ENCODE measurements around the gene COPS2. TPM values are rescaled to one million over a fixed set of nuclear protein-coding genes. Genes with fewer than 3 reads are reported as not detected.

COPS2 gene
- total and polyA plus RNA-seq, 2 experiments from 2014 or later, result 37.4 to 97.9 TPM

DNA sequence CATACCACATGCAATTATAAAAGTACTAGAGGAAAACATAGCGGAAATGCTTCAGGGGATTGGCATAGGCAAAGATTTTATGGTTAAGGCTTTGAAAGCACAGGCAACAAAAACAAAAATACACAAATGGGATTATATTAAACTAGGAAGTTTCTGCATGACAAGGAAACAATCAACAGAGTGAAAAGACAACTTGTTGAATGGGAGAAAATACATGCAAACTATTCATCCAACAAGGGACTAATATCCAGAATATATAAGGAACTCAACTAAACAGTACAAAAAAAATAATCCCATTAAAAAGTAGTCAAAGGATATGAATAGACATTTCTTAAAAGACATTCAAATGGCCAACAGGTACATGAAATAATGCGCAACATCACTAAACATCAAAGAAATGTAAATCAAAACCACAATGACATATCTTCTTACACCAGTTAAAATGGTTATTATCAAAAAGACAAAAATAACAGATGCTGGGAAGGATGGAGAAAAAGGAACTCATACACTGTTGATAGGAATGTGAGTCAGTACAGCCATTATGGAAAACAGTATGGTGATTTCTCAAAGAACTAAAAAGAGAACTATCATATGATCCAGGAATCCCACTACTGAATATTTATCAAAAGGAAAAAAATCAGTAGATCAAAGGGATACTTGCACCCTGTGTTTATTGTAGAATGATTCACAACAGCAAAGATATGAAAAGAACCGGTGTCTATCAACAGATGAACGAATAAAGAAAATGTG lies 39.1 kb downstream of the COPS2 start:
- 97% methylated on average over 4 of the region's 4 CpGs for WGBS (ENCODE audit: low lambda C conversion rate, missing lambda C conversion rate)
- H3K4me3 ChIP-seq, result no peak overlapping the region
- no peaks in the 10 kb centered on the region for H3K9me2 ChIP-seq (replicated peaks; ENCODE audit: insufficient read depth)
- DNase-seq (ENCODE audit: low spot score), result no peak
- no peak overlapping the region for H2AFZ ChIP-seq
- no peaks in the 10 kb centered on the region for H4K20me1 ChIP-seq (ENCODE audit: insufficient read depth, poor library complexity, severe bottlenecking)
- H3K4me2 ChIP-seq, result no peak overlapping the region
- H3K27me3 ChIP-seq, result no peaks in the 10 kb centered on the region
- no peak overlapping the region for H3K27ac ChIP-seq
- no peaks in the 10 kb centered on the region for H3K9me3 ChIP-seq (ENCODE audit: low read depth)
- no peaks in the 10 kb centered on the region for H3K79me2 ChIP-seq
- H3K36me3 ChIP-seq (replicated peaks; ENCODE audit: insufficient read depth, low read depth), result no peaks in the 10 kb centered on the region
- no peaks in the 10 kb centered on the region for H3K4me1 ChIP-seq (ENCODE audit: insufficient read depth)
- TF ChIP-seq, protein P1, sequence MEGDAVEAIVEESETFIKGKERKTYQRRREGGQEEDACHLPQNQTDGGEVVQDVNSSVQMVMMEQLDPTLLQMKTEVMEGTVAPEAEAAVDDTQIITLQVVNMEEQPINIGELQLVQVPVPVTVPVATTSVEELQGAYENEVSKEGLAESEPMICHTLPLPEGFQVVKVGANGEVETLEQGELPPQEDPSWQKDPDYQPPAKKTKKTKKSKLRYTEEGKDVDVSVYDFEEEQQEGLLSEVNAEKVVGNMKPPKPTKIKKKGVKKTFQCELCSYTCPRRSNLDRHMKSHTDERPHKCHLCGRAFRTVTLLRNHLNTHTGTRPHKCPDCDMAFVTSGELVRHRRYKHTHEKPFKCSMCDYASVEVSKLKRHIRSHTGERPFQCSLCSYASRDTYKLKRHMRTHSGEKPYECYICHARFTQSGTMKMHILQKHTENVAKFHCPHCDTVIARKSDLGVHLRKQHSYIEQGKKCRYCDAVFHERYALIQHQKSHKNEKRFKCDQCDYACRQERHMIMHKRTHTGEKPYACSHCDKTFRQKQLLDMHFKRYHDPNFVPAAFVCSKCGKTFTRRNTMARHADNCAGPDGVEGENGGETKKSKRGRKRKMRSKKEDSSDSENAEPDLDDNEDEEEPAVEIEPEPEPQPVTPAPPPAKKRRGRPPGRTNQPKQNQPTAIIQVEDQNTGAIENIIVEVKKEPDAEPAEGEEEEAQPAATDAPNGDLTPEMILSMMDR (IDR thresholded peaks at IDR 0.05; ENCODE audit: poor library complexity), result no peak
- TF ChIP-seq EZH2 (IDR thresholded peaks at IDR 0.05; ENCODE audit: borderline replicate concordance) (no peak), EZH2phosphoT487 (IDR thresholded peaks at IDR 0.05; ENCODE audit: low read depth, severe bottlenecking, unreplicated experiment) (no peak)

- H3K9me3 ChIP-seq (ENCODE audit: low read depth), result no peaks in the 10 kb centered on the region
- no peak overlapping the region for H2AFZ ChIP-seq
- H3K27ac ChIP-seq, result no peak overlapping the region
- WGBS (ENCODE audit: low lambda C conversion rate, missing lambda C conversion rate), result 92% methylated on average over 2 of the region's 2 CpGs
- no peak overlapping the region for H3K4me2 ChIP-seq
- no peaks in the 10 kb centered on the region for H4K20me1 ChIP-seq (ENCODE audit: insufficient read depth, poor library complexity, severe bottlenecking)
- no peaks in the 10 kb centered on the region for H3K79me2 ChIP-seq
- TF ChIP-seq EZH2 (IDR thresholded peaks at IDR 0.05; ENCODE audit: borderline replicate concordance), result no peak
- TF ChIP-seq, protein P1 (IDR thresholded peaks at IDR 0.05; ENCODE audit: poor library complexity), result no peak
- TF ChIP-seq EZH2phosphoT487 (IDR thresholded peaks at IDR 0.05; ENCODE audit: low read depth, severe bottlenecking, unreplicated experiment), result no peak
- H3K27me3 ChIP-seq, result no peaks in the 10 kb centered on the region
- DNase-seq (ENCODE audit: low spot score), result no peak
- no peaks in the 10 kb centered on the region for H3K4me1 ChIP-seq (ENCODE audit: insufficient read depth)
- no peaks in the 10 kb centered on the region for H3K36me3 ChIP-seq (replicated peaks; ENCODE audit: insufficient read depth, low read depth)
- H3K4me3 ChIP-seq, result no peak overlapping the region
- H3K9me2 ChIP-seq (replicated peaks; ENCODE audit: insufficient read depth), result no peaks in the 10 kb centered on the region
Observed at GRCh38 chr15:49115062-49115461, 40.3 kb downstream of the COPS2 start.

- Histone ChIP-seq H3K9me3 (ENCODE audit: low read depth) (no peaks in the 10 kb centered on the region), H3K9me2 (replicated peaks; ENCODE audit: insufficient read depth) (no peaks in the 10 kb centered on the region)
Observed at GRCh38 chr15:49110158-49110944, 45.0 kb downstream of the COPS2 start.

More at GRCh38 chr15:49110158-49110944, 45.0 kb downstream of the COPS2 start:
- Histone ChIP-seq H2AFZ (no peak overlapping the region), H3K4me1 (ENCODE audit: insufficient read depth) (no peaks in the 10 kb centered on the region), H3K79me2 (no peaks in the 10 kb centered on the region), H3K27me3 (no peaks in the 10 kb centered on the region), H3K4me3 (no peak overlapping the region), H3K36me3 (replicated peaks; ENCODE audit: insufficient read depth, low read depth) (no peaks in the 10 kb centered on the region), H4K20me1 (ENCODE audit: insufficient read depth, poor library complexity, severe bottlenecking) (no peaks in the 10 kb centered on the region), H3K27ac (no peak overlapping the region), H3K4me2 (no peak overlapping the region)
- WGBS (ENCODE audit: low lambda C conversion rate, missing lambda C conversion rate), result 82% methylated on average over 2 of the region's 2 CpGs
- TF ChIP-seq, protein P1 (IDR thresholded peaks at IDR 0.05; ENCODE audit: poor library complexity), result no peak
- TF ChIP-seq EZH2phosphoT487 (IDR thresholded peaks at IDR 0.05; ENCODE audit: low read depth, severe bottlenecking, unreplicated experiment), result no peak
- no peak for TF ChIP-seq EZH2 (IDR thresholded peaks at IDR 0.05; ENCODE audit: borderline replicate concordance)
- DNase-seq (ENCODE audit: low spot score), result no peak
